Ascending aorta (tissue), 2 donors: Measurements from ENCODE around the gene SNRPA. TPM values are rescaled to one million over a fixed set of nuclear protein-coding genes. Genes with fewer than 3 reads are reported as not detected.
"Not testable (repeated sequence)": the region's sequence is repeated elsewhere in the genome, so short reads cannot be mapped to it uniquely, and the experiment has no call there.

Experiments used
- DNase-seq, 2 donors: peaks; one replicate each; pipeline ENCODE4 v3.0.0-alpha.2; 2019; ENCODE audit warnings: low spot score in 2 of 2
- H3K27ac ChIP-seq, 2 donors: fragments of 200-600 bp; sonication (generic); one replicate each; pipeline ENCODE4 v1.5.1; 2016 to 2017; ENCODE audit warnings: mild to moderate bottlenecking in 1 of 2
- H3K27me3 ChIP-seq: fragments of 200-600 bp; sonication (generic); one replicate; pipeline ENCODE4 v1.5.1; 2017
- H3K36me3 ChIP-seq, 2 donors: fragments of 200-600 bp; sonication (generic); one replicate each; pipeline ENCODE4 v1.5.1; 2016
- H3K4me1 ChIP-seq, 2 donors: fragments of 200-600 bp; sonication (generic); one replicate each; pipeline ENCODE4 v1.5.1; 2016 to 2017; ENCODE audit warnings: mild to moderate bottlenecking in 1 of 2
- H3K4me3 ChIP-seq, 2 donors: fragments of 200-600 bp; sonication (generic); one replicate each; pipeline ENCODE4 v1.5.1; 2016 to 2017; ENCODE audit warnings: mild to moderate bottlenecking in 1 of 2
- H3K9me3 ChIP-seq, 2 donors: fragments of 200-600 bp; sonication (generic); one replicate each; pipeline ENCODE4 v1.5.1; 2016
- CTCF ChIP-seq, 3 experiments: fragments of 200-600 bp in 2 of 3; fragments of 450-650 bp in 1 of 3; sonication (generic) in 2 of 3; IDR thresholded peaks; one replicate each; pipeline ENCODE4 v1.5.1; 2016 to 2019; ENCODE audit warnings: antibody characterized with exemption in 3 of 3, mild to moderate bottlenecking in 1 of 3, moderate library complexity in 1 of 3
- intact Hi-C: fragments of 100-400 bp; cut with DNase I; formaldehyde crosslinking; loops from one replicate; pipeline ENCODE4 v1.15.1; 2023
- total RNA-seq: library from RNA; depleted of rRNA; stranded (reverse); fragments of >200 nt; gene quantifications from one replicate; pipeline ENCODE4 v1.1.0, GENCODE V29; 2016

Gene SNRPA
- total RNA-seq, 1 donor from 2014 or later = 154 TPM

- Histone ChIP-seq H3K4me1 (peaks cover 4 to 23% of the 10 kb centered on the region in 2 donors), H3K27me3 (no peaks in the 10 kb centered on the region), H3K27ac (no peak overlapping the region), H3K36me3 (peaks cover 67 to 73% of the 10 kb centered on the region in 2 donors), H3K4me3 (no peak overlapping the region), H3K9me3 (no peaks in the 10 kb centered on the region)
- intact Hi-C loops = no loop called here
- no peak for TF ChIP-seq CTCF (IDR thresholded peaks at IDR 0.05)
- DNase-seq = no peak
Measured at GRCh38 chr19:40758491-40758890, 7.5 kb downstream of the SNRPA start.

GRCh38 chr19:40759352-40759751 is 8.3 kb downstream of the SNRPA start:
- Histone ChIP-seq H3K36me3 (peaks cover 76 to 82% of the 10 kb centered on the region in 2 donors), H3K9me3 (no peaks in the 10 kb centered on the region), H3K27me3 (no peaks in the 10 kb centered on the region), H3K4me3 (no peak overlapping the region), H3K4me1 (peaks cover 2 to 16% of the 10 kb centered on the region in 2 donors), H3K27ac (no peak overlapping the region)
- no peak for DNase-seq
- intact Hi-C loops = no loop called here
- TF ChIP-seq CTCF (IDR thresholded peaks at IDR 0.05) = no peak

GRCh38 chr19:40762754-40763470 is 11.9 kb downstream of the SNRPA start:
- TF ChIP-seq CTCF (IDR thresholded peaks at IDR 0.05) = no peak
- DNase-seq = no peak
- no peaks in the 10 kb centered on the region for H3K9me3 ChIP-seq
- peaks cover 84 to 93% of the 10 kb centered on the region in 2 donors for H3K36me3 ChIP-seq
- no peaks in the 10 kb centered on the region for H3K27me3 ChIP-seq
- H3K4me3 ChIP-seq = no peak overlapping the region
- intact Hi-C loops = no loop called here
- H3K4me1 ChIP-seq = no peaks in the 10 kb centered on the region
- no peak overlapping the region for H3K27ac ChIP-seq

GRCh38 chr19:40763526-40763925 is 12.5 kb downstream of the SNRPA start:
- Histone ChIP-seq H3K36me3 (peaks cover 78 to 87% of the 10 kb centered on the region in 2 donors), H3K4me3 (no peak overlapping the region), H3K9me3 (no peaks in the 10 kb centered on the region), H3K27ac (no peak overlapping the region), H3K27me3 (no peaks in the 10 kb centered on the region), H3K4me1 (no peaks in the 10 kb centered on the region)
- intact Hi-C loops = no loop called here
- TF ChIP-seq CTCF (IDR thresholded peaks at IDR 0.05) = no peak
- no peak for DNase-seq

- Histone ChIP-seq H3K4me1 (no peaks in the 10 kb centered on the region), H3K4me3 (no peak overlapping the region), H3K27me3 (no peaks in the 10 kb centered on the region), H3K36me3 (peaks cover 73 to 83% of the 10 kb centered on the region in 2 donors), H3K9me3 (no peaks in the 10 kb centered on the region), H3K27ac (no peak overlapping the region)
- intact Hi-C loops = no loop called here
- no peak for TF ChIP-seq CTCF (IDR thresholded peaks at IDR 0.05)
- DNase-seq = no peak
Measured at GRCh38 chr19:40763963-40764362, 13.0 kb downstream of the SNRPA start.

GRCh38 chr19:40766385-40766784 is 15.4 kb downstream of the SNRPA start:
- H3K4me3 ChIP-seq, H3K4me1 ChIP-seq, DNase-seq, intact Hi-C loops, H3K27ac ChIP-seq, H3K27me3 ChIP-seq, H3K9me3 ChIP-seq: not testable (repeated sequence)
- H3K36me3 ChIP-seq = peaks cover 50 to 58% of the 10 kb centered on the region in 2 donors
